Duodenal mucosa (tissue), 2 donors: ENCODE results near the gene GMDS.
A peak's percentile ranks its signal among the peaks of the same experiment; 100 is the strongest.

Experiments used
- H3K27ac ChIP-seq: one replicate; pipeline ENCODE4 v1.7.0; 2013; ENCODE audit warnings: low read depth, low read length
- H3K27me3 ChIP-seq, 2 donors: one replicate each; pipeline ENCODE4 v1.7.0; 2013; ENCODE audit warnings: low read length in 2 of 2, control low read depth in 1 of 2; ENCODE audit not compliant: insufficient read depth in 2 of 2, control insufficient read depth in 1 of 2
- H3K36me3 ChIP-seq, 2 donors: one replicate each; pipeline ENCODE4 v1.7.0; 2013; ENCODE audit warnings: low read length in 2 of 2, control low read depth in 1 of 2; ENCODE audit not compliant: insufficient read depth in 2 of 2, control insufficient read depth in 1 of 2
- H3K4me1 ChIP-seq, 2 donors: one replicate each; pipeline ENCODE4 v1.7.0; 2013; ENCODE audit warnings: low read length in 2 of 2, control low read depth in 1 of 2; ENCODE audit not compliant: insufficient read depth in 2 of 2, control insufficient read depth in 1 of 2
- H3K4me3 ChIP-seq, 2 donors: one replicate each; pipeline ENCODE4 v1.7.0; 2013; ENCODE audit warnings: low read length in 2 of 2, low read depth in 1 of 2
- H3K9ac ChIP-seq, 2 donors: one replicate each; pipeline ENCODE4 v1.7.0; 2013; ENCODE audit warnings: low read length in 2 of 2, low read depth in 1 of 2
- H3K9me3 ChIP-seq, 2 donors: one replicate each; pipeline ENCODE4 v1.7.0; 2013; ENCODE audit warnings: low read length in 2 of 2, control low read depth in 1 of 2; ENCODE audit not compliant: control insufficient read depth in 1 of 2

Gene GMDS

DNA sequence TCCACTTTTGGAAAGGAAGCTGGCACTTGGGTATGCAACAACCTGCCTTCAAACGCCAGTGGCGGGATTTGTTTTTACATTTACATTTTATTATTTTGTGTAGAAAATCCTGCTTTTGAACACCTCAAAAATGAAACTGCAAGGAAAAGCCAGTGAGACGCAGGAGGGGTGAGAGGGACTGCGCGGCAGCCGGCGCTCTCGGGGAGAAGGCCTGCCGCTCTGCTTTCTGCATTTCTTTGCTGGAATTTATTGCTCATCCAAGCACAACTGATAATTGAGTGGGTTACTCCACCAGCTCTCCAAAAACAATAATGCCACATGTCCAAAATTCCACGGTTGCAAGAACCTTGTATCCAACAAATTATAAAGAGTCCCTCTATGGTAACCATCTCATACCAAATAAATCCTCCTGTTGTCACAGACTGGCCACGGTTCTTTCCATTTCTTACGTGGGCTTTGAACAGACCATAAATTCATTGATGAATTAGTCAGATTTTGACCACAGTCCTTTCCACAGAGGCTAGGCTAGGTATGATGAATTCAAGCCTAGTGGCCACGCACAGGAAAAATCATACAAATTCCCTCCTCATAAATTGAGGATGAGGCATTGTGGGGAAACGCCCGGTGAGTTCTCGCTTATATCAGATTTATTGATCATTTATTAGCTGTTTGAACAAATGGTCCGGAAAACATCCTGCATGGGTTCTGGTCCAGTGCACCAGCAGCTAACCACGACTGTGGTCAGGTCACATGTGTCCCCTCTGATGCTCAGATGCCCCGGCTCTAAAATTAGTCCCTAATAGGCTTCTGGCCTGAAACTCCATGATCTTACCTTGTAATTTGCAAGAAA lies 667.3 kb downstream of the GMDS start:
- H3K4me1 ChIP-seq = no peaks in the 10 kb centered on the region
- H3K9ac ChIP-seq = no peak overlapping the region
- no peaks in the 10 kb centered on the region for H3K9me3 ChIP-seq
- no peak overlapping the region for H3K4me3 ChIP-seq
- no peaks in the 10 kb centered on the region for H3K36me3 ChIP-seq
- H3K27me3 ChIP-seq = peaks cover 0 to 7% of the 10 kb centered on the region in 2 donors
- no peak overlapping the region for H3K27ac ChIP-seq

GRCh38 chr6:1577146-1577680 lies 668.2 kb downstream of the GMDS start:
- Histone ChIP-seq H3K4me3 (no peak overlapping the region), H3K4me1 (no peaks in the 10 kb centered on the region), H3K9me3 (no peaks in the 10 kb centered on the region), H3K9ac (no peak overlapping the region), H3K36me3 (no peaks in the 10 kb centered on the region), H3K27ac (no peak overlapping the region), H3K27me3 (peaks cover 0 to 7% of the 10 kb centered on the region in 2 donors)

GRCh38 chr6:1576711-1577110 lies 668.7 kb downstream of the GMDS start:
- H3K4me3 ChIP-seq = no peak overlapping the region
- no peaks in the 10 kb centered on the region for H3K4me1 ChIP-seq
- peaks cover 0 to 7% of the 10 kb centered on the region in 2 donors for H3K27me3 ChIP-seq
- no peaks in the 10 kb centered on the region for H3K9me3 ChIP-seq
- no peaks in the 10 kb centered on the region for H3K36me3 ChIP-seq
- H3K27ac ChIP-seq = no peak overlapping the region
- H3K9ac ChIP-seq = no peak overlapping the region

- peaks cover 0 to 7% of the 10 kb centered on the region in 2 donors for H3K27me3 ChIP-seq
- no peaks in the 10 kb centered on the region for H3K9me3 ChIP-seq
- no peak overlapping the region for H3K4me3 ChIP-seq
- no peak overlapping the region for H3K9ac ChIP-seq
- H3K4me1 ChIP-seq = no peaks in the 10 kb centered on the region
- H3K27ac ChIP-seq = no peak overlapping the region
- H3K36me3 ChIP-seq = no peaks in the 10 kb centered on the region
Measured at GRCh38 chr6:1576166-1576565, 669.2 kb downstream of the GMDS start.

- no peaks in the 10 kb centered on the region for H3K4me1 ChIP-seq
- H3K9me3 ChIP-seq = peaks cover 0 to 6% of the 10 kb centered on the region in 2 donors
- H3K27me3 ChIP-seq = peaks cover 0 to 3% of the 10 kb centered on the region in 2 donors
- H3K36me3 ChIP-seq = no peaks in the 10 kb centered on the region
- no peak overlapping the region for H3K9ac ChIP-seq
- peak overlapping the region in 1 of 2 donors; percentile 28 for H3K4me3 ChIP-seq
- no peak overlapping the region for H3K27ac ChIP-seq
Measured at GRCh38 chr6:1575210-1576041, 670.0 kb downstream of the GMDS start.

DNA sequence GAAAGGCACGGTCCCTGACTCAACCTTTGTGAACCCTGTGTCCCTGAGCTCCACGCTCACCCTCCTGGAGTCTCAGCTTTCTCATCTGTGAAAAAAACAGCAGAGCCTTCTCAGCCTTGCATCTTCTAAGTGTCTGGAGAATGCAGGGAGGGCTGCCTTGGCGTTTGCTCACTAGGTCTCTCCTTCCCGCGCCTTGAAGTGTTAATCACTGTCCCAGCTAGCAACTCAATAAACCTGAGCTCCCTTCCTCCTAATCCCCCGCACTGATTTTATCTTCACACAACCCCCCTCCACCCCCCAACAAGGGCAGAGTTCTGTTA lies 670.6 kb downstream of the GMDS start:
- Histone ChIP-seq H3K9me3 (peaks cover 0 to 6% of the 10 kb centered on the region in 2 donors), H3K27me3 (peaks cover 0 to 3% of the 10 kb centered on the region in 2 donors), H3K36me3 (no peaks in the 10 kb centered on the region), H3K9ac (no peak overlapping the region), H3K4me3 (no peak overlapping the region), H3K4me1 (no peaks in the 10 kb centered on the region), H3K27ac (no peak overlapping the region)

- Histone ChIP-seq H3K36me3 (no peaks in the 10 kb centered on the region), H3K9ac (no peak overlapping the region), H3K9me3 (peaks cover 0 to 6% of the 10 kb centered on the region in 2 donors), H3K4me1 (no peaks in the 10 kb centered on the region), H3K27me3 (no peaks in the 10 kb centered on the region), H3K27ac (no peak overlapping the region), H3K4me3 (no peak overlapping the region)
Measured at GRCh38 chr6:1574083-1574761, 671.2 kb downstream of the GMDS start.
